Measurements from ENCODE around the gene LBX1.

LBX1 gene

DNA sequence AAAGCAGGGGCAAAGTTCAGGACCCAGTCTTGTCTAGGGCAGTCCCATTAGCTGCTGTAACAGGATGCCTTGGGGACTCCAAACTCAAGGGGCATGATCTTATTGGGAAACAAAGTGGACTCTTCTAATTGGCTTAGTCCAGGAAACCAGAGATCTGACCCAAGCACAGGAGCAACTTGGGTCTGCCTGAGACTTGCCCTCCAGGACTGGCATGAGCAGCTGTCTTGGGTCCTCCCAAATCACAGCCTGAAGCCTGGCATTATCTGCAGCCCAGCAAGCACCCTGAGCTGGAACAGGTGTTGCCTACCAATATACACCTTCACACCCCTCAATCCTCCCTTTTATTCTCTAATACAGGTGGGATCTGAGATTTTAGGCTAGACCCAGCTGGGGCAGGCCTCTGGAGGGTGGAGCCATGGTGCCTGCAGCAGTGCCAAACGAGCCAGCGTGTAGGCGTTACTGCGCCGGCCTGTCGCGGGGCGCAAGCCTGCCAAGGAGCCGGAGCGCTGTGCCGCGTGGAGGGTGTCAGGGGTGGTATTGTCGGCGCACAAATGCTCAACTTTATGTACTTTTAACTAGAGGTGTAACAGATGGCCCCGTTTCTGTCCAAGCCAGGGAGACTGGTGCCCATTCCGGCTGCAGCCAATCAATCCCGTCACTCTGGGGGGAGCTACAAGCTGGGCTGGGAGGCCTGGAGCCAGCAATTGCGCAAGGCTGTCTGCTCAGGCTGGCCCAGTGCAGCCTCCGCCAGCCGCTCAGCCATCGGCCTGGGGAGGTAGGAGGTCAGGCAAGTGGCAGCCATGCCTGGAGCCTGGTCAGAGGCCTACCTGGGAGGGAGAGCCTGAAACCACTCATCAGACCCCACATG is 12.8 kb upstream of the LBX1 start:
- Histone ChIP-seq H3K4me1 (ENCODE audit: control insufficient read depth in 1 of 2, insufficient read depth in 1 of 2, low read depth in 1 of 2, low read length in 1 of 2) (no peaks in the 10 kb centered on the region), H3K4me3 (ENCODE audit: low read depth in 1 of 2, low read length in 1 of 2) (no peak overlapping the region), H3K9me3 (no peaks in the 10 kb centered on the region), H3K27ac (no peak overlapping the region), H3K27me3 (peaks cover 100% of the 10 kb centered on the region), H3K36me3 (no peaks in the 10 kb centered on the region)
- TF ChIP-seq, protein P1, sequence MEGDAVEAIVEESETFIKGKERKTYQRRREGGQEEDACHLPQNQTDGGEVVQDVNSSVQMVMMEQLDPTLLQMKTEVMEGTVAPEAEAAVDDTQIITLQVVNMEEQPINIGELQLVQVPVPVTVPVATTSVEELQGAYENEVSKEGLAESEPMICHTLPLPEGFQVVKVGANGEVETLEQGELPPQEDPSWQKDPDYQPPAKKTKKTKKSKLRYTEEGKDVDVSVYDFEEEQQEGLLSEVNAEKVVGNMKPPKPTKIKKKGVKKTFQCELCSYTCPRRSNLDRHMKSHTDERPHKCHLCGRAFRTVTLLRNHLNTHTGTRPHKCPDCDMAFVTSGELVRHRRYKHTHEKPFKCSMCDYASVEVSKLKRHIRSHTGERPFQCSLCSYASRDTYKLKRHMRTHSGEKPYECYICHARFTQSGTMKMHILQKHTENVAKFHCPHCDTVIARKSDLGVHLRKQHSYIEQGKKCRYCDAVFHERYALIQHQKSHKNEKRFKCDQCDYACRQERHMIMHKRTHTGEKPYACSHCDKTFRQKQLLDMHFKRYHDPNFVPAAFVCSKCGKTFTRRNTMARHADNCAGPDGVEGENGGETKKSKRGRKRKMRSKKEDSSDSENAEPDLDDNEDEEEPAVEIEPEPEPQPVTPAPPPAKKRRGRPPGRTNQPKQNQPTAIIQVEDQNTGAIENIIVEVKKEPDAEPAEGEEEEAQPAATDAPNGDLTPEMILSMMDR (IDR thresholded peaks at IDR 0.05) = no peak

DNA sequence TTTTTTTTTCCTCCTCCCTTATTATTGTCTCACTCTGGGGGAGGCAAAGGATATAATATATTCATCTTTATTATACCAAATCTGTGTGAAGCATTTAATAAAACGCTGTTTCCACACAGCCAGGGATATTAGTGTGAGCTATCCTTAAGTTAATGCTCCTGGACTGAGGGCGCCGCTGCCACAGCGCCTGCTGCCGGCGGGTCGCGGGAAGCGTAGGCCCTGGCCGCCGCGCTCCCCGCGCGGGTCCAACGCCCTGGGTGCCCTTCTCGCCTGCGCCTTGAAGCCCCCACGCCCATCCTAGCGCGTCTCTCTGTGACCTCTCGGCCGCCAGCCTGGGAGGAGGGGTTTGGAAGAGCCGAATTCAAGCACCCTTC is 9.5 kb upstream of the LBX1 start:
- Histone ChIP-seq H3K36me3 (no peaks in the 10 kb centered on the region), H3K4me1 (ENCODE audit: control insufficient read depth in 1 of 2, insufficient read depth in 1 of 2, low read depth in 1 of 2, low read length in 1 of 2) (no peaks in the 10 kb centered on the region), H3K27ac (no peak overlapping the region), H3K9me3 (no peaks in the 10 kb centered on the region), H3K4me3 (ENCODE audit: low read depth in 1 of 2, low read length in 1 of 2) (no peak overlapping the region), H3K27me3 (peaks cover 100% of the 10 kb centered on the region)
- TF ChIP-seq, protein P1 (IDR thresholded peaks at IDR 0.05) = no peak

DNA sequence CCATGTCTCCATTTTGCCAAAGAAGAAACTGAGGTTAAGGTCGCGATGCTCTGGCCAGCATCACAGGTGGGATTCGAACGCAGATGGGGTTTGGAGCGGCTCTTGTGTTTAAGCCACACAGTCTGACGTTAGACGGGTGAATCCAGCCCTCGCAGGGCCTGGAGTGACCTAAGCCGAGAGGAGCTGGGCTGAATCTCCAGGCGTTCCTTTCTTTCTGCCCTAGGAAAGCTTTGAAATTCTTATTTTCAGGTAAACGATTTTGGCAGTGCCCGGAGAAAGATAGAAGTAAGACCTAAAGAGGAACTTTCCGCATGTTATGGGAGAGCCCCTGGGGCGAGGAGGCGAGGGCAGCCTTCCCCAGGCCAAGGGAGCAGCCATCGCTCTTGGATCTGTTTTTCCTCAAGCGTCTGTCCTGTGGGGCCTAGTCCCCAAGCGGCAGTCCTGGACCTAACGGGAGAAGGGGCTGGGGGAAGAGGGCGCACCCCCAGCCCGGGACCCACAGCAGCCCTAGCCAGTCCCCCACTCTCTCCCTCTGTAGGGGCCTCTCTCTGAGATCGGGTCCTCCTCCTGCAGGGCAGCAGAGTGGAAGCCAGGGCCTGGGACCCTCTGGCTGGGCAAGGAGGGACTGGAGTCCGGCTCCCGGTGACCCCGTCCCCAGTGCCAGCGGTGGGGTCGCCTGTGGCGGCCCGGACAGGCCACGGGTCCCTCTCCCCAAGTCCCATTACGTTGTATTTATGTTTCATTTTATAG is 8.9 kb upstream of the LBX1 start:
- Histone ChIP-seq H3K4me3 (ENCODE audit: low read depth in 1 of 2, low read length in 1 of 2) (no peak overlapping the region), H3K27ac (no peak overlapping the region), H3K27me3 (peaks cover 100% of the 10 kb centered on the region), H3K4me1 (ENCODE audit: control insufficient read depth in 1 of 2, insufficient read depth in 1 of 2, low read depth in 1 of 2, low read length in 1 of 2) (no peaks in the 10 kb centered on the region), H3K9me3 (no peaks in the 10 kb centered on the region), H3K36me3 (no peaks in the 10 kb centered on the region)
- TF ChIP-seq, protein P1 (IDR thresholded peaks at IDR 0.05) = no peak

DNA sequence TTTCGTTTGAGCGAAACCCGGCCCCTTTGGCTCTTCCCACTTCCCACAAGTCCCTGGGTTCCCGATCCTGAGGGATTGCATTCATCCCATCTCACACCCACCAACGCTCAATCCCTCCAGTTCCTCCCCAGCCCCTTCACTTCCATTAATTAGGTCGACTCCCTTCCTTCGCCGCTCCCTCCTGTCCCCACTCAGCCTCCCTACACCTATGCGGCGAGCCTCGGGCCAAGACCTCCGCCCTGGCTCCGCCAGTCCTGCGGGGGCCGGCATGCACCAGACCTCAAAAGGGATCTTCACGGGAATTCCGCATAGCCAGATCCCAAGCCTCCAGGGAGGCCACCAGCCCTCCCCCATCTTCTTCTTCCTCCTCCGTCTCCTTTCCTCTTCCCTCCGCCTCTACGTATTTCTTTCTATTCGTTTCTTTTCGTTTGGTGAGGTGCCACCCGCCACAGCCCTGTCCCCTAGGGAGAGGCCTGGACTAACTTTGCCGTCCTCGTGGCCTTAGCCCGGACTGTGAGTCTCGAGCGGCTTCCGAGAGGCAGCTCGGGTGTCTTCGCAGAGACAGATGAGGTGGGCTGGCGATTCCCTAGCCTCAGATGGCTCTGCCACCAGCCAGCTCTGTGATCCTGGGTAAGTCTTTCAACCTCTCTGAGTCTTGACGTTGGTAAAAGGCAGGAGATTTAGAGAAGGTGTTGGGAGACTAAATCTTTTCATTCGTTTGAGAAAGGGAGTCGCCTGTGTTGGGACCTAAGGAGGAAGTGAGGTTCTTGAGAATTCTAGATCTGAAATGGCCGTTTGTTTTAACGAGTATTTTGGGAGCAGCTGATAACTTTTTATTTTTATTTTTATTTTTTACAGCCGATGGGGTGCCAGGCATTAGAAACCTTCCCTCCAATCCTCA is 8.1 kb upstream of the LBX1 start:
- TF ChIP-seq, protein P1 (IDR thresholded peaks at IDR 0.05) = no peak
- peaks cover 100% of the 10 kb centered on the region for H3K27me3 ChIP-seq
- no peaks in the 10 kb centered on the region for H3K4me1 ChIP-seq (ENCODE audit: control insufficient read depth in 1 of 2, insufficient read depth in 1 of 2, low read depth in 1 of 2, low read length in 1 of 2)
- H3K27ac ChIP-seq = no peak overlapping the region
- no peaks in the 10 kb centered on the region for H3K9me3 ChIP-seq
- no peak overlapping the region for H3K4me3 ChIP-seq (ENCODE audit: low read depth in 1 of 2, low read length in 1 of 2)
- H3K36me3 ChIP-seq = no peaks in the 10 kb centered on the region

DNA sequence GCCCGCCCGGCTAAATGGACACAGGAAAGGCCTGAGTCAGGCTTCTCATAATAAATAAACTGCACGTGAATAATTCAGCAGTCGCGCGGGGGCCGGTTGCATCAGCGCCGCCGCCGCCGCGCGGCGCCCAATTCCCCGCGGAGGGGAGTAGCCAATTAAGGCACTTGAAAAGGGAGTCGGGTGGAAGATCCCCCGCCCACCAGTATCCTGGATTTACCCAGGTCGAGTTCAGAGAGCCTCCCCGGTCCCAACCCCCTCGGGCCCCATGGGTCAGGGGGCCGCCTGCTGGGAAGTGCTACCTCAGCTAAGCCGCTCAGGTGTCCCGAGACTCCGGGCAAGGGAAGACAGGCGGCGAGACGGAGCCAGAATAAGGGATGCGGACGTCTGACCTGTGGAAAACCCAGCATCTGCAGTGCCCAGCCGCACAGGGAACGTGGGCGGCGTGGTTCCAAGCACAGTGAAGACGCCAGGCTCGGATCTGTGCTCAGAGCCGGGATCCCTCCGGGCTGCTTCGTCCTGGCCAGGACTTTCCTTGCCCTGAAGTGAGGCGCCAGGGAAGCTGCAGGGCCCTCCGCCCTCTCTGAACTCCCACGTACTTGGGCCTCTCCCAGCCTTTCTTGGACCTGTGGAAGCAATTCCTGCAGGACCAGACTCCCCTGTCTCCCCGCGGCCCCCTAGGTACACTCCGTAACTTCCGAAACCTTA is 7.3 kb upstream of the LBX1 start:
- H3K9me3 ChIP-seq = no peaks in the 10 kb centered on the region
- no peak overlapping the region for H3K27ac ChIP-seq
- H3K27me3 ChIP-seq = peaks cover 100% of the 10 kb centered on the region
- H3K4me1 ChIP-seq (ENCODE audit: control insufficient read depth in 1 of 2, insufficient read depth in 1 of 2, low read depth in 1 of 2, low read length in 1 of 2) = no peaks in the 10 kb centered on the region
- no peak overlapping the region for H3K4me3 ChIP-seq (ENCODE audit: low read depth in 1 of 2, low read length in 1 of 2)
- TF ChIP-seq, protein P1 (IDR thresholded peaks at IDR 0.05) = no peak
- no peaks in the 10 kb centered on the region for H3K36me3 ChIP-seq

All from neutrophil (primary cell).